HCT116 (cell line): Measurements from ENCODE around the gene BCHE.

Experiments
- EZH2 ChIP-seq: fragments of 200-600 bp; sonication (generic); IDR thresholded peaks from 2 replicates; pipeline ENCODE4 v1.6.1; 2017; ENCODE audit warnings: antibody characterized with exemption, mixed run types
- POLR2AphosphoS5 ChIP-seq: IDR thresholded peaks from 2 replicates; pipeline ENCODE4 v1.6.1; 2011; ENCODE audit warnings: mild to moderate bottlenecking, low read depth, low read length, moderate library complexity

GRCh38 chr3:165788531-165788930, 48.7 kb downstream of the BCHE start:
- TF ChIP-seq EZH2 (no peak), POLR2AphosphoS5 (no peak)
